Measurements from ENCODE around the gene PPP1R27. TPM values are rescaled to one million over a fixed set of nuclear protein-coding genes. Genes with fewer than 3 reads are reported as not detected.

PPP1R27 gene
- polyA plus RNA-seq, 3 donors from 2014 or later, result not detected

Other genes with a start within 250 kb of the PPP1R27 start
- gene NPLOC4, start 197.9 kb downstream of the PPP1R27 start, polyA plus RNA-seq, result 10 to 100 TPM; 51.0 to 73.9 (median 60.3) TPM
- under 1 TPM in 2 of 3 donors, not detected in 1; 0.48 to 0.63 TPM for gene TSPAN10, start 197.9 kb downstream of the PPP1R27 start, polyA plus RNA-seq
- gene PDE6G, start 178.5 kb downstream of the PPP1R27 start, polyA plus RNA-seq, result 10 to 100 TPM; 75.1 to 98.8 (median 81.4) TPM
- 10 to 100 TPM; 66.4 to 97.9 (median 93.9) TPM for gene OXLD1, start 168.4 kb downstream of the PPP1R27 start, polyA plus RNA-seq
- gene CCDC137, start 168.3 kb downstream of the PPP1R27 start, polyA plus RNA-seq, result 10 to 100 TPM in 1 of 3 donors, 1 to 10 TPM in 2; 1.8 to 21.7 (median 6.1) TPM
- 10 to 100 TPM; 31.1 to 75.2 (median 61.8) TPM for gene ARL16, start 151.3 kb downstream of the PPP1R27 start, polyA plus RNA-seq
- gene HGS, start 151.0 kb downstream of the PPP1R27 start, polyA plus RNA-seq, result 10 to 100 TPM; 12.4 to 40.4 (median 17.3) TPM
- 10 to 100 TPM; 43.1 to 79.4 (median 58.7) TPM for gene MRPL12, start 131.7 kb downstream of the PPP1R27 start, polyA plus RNA-seq
- 1 to 10 TPM; 5.6 to 7.5 (median 5.9) TPM for gene SLC25A10, start 122.8 kb downstream of the PPP1R27 start, polyA plus RNA-seq
- gene GCGR, start 30.9 kb downstream of the PPP1R27 start, polyA plus RNA-seq, result not detected
- gene MCRIP1, start 1.8 kb downstream of the PPP1R27 start, polyA plus RNA-seq, result 100 to 1,000 TPM; 112 to 178 (median 124) TPM
- gene P4HB, start 25.5 kb upstream of the PPP1R27 start, polyA plus RNA-seq, result 100 to 1,000 TPM; 365 to 534 (median 475) TPM
- gene ARHGDIA, start 36.3 kb upstream of the PPP1R27 start, polyA plus RNA-seq, result 100 to 1,000 TPM; 100 to 245 (median 133) TPM
- gene ALYREF, start 56.5 kb upstream of the PPP1R27 start, polyA plus RNA-seq, result 10 to 100 TPM; 36.2 to 63.3 (median 40.1) TPM
- 100 to 1,000 TPM; 339 to 578 (median 348) TPM for gene ANAPC11, start 56.7 kb upstream of the PPP1R27 start, polyA plus RNA-seq
- gene NPB, start 67.2 kb upstream of the PPP1R27 start, polyA plus RNA-seq, result not detected
- 10 to 100 TPM; 44.7 to 59.6 (median 49.5) TPM for gene PCYT2, start 76.3 kb upstream of the PPP1R27 start, polyA plus RNA-seq
- 10 to 100 TPM; 27.2 to 54.7 (median 36.2) TPM for gene SIRT7, start 83.1 kb upstream of the PPP1R27 start, polyA plus RNA-seq
- gene MAFG, start 92.7 kb upstream of the PPP1R27 start, polyA plus RNA-seq, result 1 to 10 TPM; 1.1 to 4.8 (median 1.3) TPM
- 1 to 10 TPM; 1.1 to 3.3 (median 1.9) TPM for gene PYCR1, start 102.2 kb upstream of the PPP1R27 start, polyA plus RNA-seq
- gene MYADML2, start 112.2 kb upstream of the PPP1R27 start, polyA plus RNA-seq, result not detected
- not detected for gene NOTUM, start 126.1 kb upstream of the PPP1R27 start, polyA plus RNA-seq
- gene ASPSCR1, start 142.6 kb upstream of the PPP1R27 start, polyA plus RNA-seq, result 10 to 100 TPM; 21.1 to 32.9 (median 31.3) TPM
- 100 to 1,000 TPM in 2 of 3 donors, 10 to 100 TPM in 1; 70.0 to 104 (median 100) TPM for gene CENPX, start 187.8 kb upstream of the PPP1R27 start, polyA plus RNA-seq
- 1 to 10 TPM; 4.7 to 9.9 (median 5.2) TPM for gene LRRC45, start 188.3 kb upstream of the PPP1R27 start, polyA plus RNA-seq
- gene RAC3, start 196.6 kb upstream of the PPP1R27 start, polyA plus RNA-seq, result not detected
- gene DCXR, start 202.6 kb upstream of the PPP1R27 start, polyA plus RNA-seq, result 100 to 1,000 TPM; 144 to 242 (median 165) TPM
- gene RFNG, start 216.8 kb upstream of the PPP1R27 start, polyA plus RNA-seq, result 1 to 10 TPM; 2.2 to 3.7 (median 3.2) TPM
- 100 to 1,000 TPM; 174 to 212 (median 183) TPM for gene GPS1, start 216.8 kb upstream of the PPP1R27 start, polyA plus RNA-seq
- 10 to 100 TPM; 61.7 to 85.3 (median 82.5) TPM for gene DUS1L, start 230.8 kb upstream of the PPP1R27 start, polyA plus RNA-seq

All from immature natural killer cell (primary cell).